BJ (cell line): ENCODE results near the gene DLGAP1. TPM values are rescaled to one million over a fixed set of nuclear protein-coding genes. Genes with fewer than 3 reads are reported as not detected.

Experiments used
- CTCF ChIA-PET: fragments of 350-600 bp; formaldehyde crosslinking; extraction: SDS; loops from one replicate; lab custom pipeline; 2021; ENCODE audit warnings: antibody characterized with exemption, inconsistent platforms; lab: Yijun Ruan, JAX
- POLR2A ChIA-PET: fragments of 300-600 bp; sonication (Branson Sonifier 250); formaldehyde crosslinking; extraction: SDS; loops from one replicate; lab custom pipeline; 2021; ENCODE audit warnings: antibody characterized with exemption; lab: Charles Lee
- DNase-seq: peaks from one replicate; pipeline ENCODE4 v3.0.0-alpha.2; 2011; ENCODE audit warnings: low read depth
- H3K27me3 ChIP-seq: 2 replicates; pipeline ENCODE4 v1.6.0; 2011; ENCODE audit warnings: low read length; ENCODE audit not compliant: control insufficient read depth, insufficient read depth
- H3K36me3 ChIP-seq: 2 replicates; pipeline ENCODE4 v1.5.1; 2011; ENCODE audit warnings: low read length; ENCODE audit not compliant: control insufficient read depth, insufficient read depth
- H3K4me3 ChIP-seq: 2 replicates; pipeline ENCODE4 v1.5.1; 2011; ENCODE audit warnings: low read depth, mild to moderate bottlenecking, control low read depth, low read length
- polyA plus RNA-seq: library from polyadenylated mRNA; depleted of rRNA; stranded (reverse); fragments of >200 nt; gene quantifications from 2 replicates; pipeline ENCODE4 v1.2.3, GENCODE V29; 2011
- TF ChIP-seq, protein P1 (sequence below): IDR thresholded peaks from 2 replicates; pipeline ENCODE4 v1.5.1; 2011; ENCODE audit warnings: low read depth, mild to moderate bottlenecking, control low read depth, inconsistent platforms, low read length, moderate library complexity; ENCODE audit not compliant: insufficient read depth

The DLGAP1 gene
- polyA plus RNA-seq, 1 experiment, result 0.02 TPM

DNA sequence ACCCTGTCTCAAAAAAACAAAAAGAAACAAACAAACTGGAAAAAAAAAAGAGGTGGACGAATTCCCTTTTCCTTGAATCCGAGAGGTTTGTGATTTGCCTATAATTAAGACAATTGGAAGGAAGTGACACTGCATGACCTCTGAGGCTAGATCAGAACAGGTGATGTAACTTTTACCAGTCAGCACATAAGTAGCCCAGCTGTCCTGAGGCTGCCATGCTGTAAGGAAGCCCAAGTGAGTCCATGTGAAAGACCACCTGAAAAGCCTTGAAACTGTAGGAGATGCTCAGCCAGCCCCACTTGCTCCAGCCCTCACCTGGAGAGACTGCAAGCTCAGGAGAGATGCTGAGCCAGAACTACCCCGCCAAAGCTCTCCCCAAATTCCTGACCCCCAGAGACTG, 838.4 kb downstream of the DLGAP1 start:
- Histone ChIP-seq H3K4me3 (no peak overlapping the region), H3K36me3 (no peaks in the 10 kb centered on the region), H3K27me3 (no peaks in the 10 kb centered on the region)
- DNase-seq, result no peak
- POLR2A ChIA-PET, result no interaction called here
- TF ChIP-seq, protein P1, sequence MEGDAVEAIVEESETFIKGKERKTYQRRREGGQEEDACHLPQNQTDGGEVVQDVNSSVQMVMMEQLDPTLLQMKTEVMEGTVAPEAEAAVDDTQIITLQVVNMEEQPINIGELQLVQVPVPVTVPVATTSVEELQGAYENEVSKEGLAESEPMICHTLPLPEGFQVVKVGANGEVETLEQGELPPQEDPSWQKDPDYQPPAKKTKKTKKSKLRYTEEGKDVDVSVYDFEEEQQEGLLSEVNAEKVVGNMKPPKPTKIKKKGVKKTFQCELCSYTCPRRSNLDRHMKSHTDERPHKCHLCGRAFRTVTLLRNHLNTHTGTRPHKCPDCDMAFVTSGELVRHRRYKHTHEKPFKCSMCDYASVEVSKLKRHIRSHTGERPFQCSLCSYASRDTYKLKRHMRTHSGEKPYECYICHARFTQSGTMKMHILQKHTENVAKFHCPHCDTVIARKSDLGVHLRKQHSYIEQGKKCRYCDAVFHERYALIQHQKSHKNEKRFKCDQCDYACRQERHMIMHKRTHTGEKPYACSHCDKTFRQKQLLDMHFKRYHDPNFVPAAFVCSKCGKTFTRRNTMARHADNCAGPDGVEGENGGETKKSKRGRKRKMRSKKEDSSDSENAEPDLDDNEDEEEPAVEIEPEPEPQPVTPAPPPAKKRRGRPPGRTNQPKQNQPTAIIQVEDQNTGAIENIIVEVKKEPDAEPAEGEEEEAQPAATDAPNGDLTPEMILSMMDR, result no peak
- CTCF ChIA-PET, result interaction anchor here (0.8 to 1.3 kb wide), 3 partner anchors 22 to 135 kb away, joined by 3 to 4 read pairs (median 3); no protein-coding TSS in a partner anchor

DNA sequence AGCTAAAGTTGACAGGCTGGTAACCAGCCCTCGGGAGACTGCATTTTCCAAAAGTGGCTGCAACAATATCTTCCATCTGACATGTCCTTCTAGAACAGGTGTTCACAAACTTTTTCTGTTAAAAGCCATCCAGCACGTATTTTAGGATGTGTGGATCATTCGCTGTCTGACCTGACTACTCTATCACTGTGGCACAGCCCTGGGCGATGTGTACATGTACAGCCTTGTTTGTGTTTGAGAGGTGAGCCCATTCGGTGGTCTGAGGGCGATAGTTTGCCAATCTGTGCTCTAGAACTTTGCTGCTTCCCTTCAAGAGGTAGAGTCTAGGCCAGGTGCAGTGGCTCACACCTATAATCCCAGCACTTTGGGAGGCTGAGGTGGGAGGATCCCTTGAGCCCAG, 839.0 kb downstream of the DLGAP1 start:
- CTCF ChIA-PET, result interaction anchor here (1.3 kb wide), 1 partner anchor 22 kb away, joined by 5 read pairs; no protein-coding TSS in a partner anchor
- POLR2A ChIA-PET, result no interaction called here
- H3K27me3 ChIP-seq, result no peaks in the 10 kb centered on the region
- no peak overlapping the region for H3K4me3 ChIP-seq
- DNase-seq, result no peak
- TF ChIP-seq, protein P1, result no peak
- H3K36me3 ChIP-seq, result no peaks in the 10 kb centered on the region

DNA sequence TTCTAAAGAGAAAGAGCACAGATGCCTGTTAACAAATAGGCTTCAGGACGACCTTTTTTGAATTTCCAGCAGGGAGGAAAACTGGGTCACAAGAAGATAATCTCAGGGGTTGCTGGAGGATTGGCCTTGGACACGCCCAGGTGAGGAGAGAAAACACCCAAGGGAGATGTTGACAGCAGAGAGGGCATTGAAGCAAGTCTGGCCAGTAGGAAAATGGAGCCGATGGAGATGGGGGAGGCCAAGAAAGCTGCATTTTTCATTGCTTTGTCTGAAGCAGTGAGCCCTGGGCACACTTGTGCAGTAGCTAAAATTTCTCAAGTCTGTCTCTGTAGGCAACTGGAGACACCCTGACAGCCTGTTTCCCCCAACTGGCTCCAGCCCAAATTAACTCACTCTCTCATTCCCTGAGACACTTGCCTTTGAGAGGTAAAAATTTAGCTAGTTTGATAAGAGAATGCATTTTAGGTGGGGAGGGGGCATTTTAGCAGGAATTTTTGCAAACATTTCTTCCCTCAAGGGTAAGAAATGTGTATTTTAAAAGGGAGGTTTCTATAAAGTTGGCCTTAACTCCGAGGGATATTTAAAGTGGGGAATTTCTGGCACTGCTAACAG, 839.6 kb downstream of the DLGAP1 start:
- ChIA-PET POLR2A (interaction anchor here (0.5 kb wide), 1 partner anchor 1102 kb away, joined by 14 read pairs; no protein-coding TSS in a partner anchor), CTCF (interaction anchor here (1.3 kb wide), 1 partner anchor 21 kb away, joined by 5 read pairs; no protein-coding TSS in a partner anchor)
- H3K4me3 ChIP-seq, result no peak overlapping the region
- no peaks in the 10 kb centered on the region for H3K36me3 ChIP-seq
- TF ChIP-seq, protein P1, result no peak
- DNase-seq, result no peak
- no peaks in the 10 kb centered on the region for H3K27me3 ChIP-seq

DNA sequence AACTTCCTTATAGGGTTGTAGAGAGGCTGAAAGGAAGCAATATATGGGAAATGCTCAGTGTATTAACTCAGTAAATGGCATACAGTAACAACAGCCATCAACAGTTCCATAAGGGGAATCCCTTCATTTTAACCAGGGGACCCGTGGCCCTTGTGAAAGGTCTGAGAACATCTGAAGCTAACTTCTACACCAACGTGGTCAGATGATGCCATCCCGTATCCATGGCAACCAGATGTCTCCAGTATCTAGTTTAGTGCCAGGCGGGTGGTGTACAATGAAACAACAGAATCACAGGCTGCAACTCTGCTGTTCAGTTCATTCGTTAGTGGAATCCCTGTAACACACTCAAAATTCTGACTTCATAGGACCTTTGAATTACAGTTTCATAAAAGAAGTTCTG, 842.8 kb downstream of the DLGAP1 start:
- Histone ChIP-seq H3K27me3 (no peaks in the 10 kb centered on the region), H3K4me3 (no peak overlapping the region), H3K36me3 (no peaks in the 10 kb centered on the region)
- POLR2A ChIA-PET, result interaction anchor here (0.7 kb wide), 1 partner anchor 12 kb away, joined by 3 read pairs; no protein-coding TSS in a partner anchor
- TF ChIP-seq, protein P1, result no peak
- DNase-seq, result no peak
- CTCF ChIA-PET, result no interaction called here

DNA sequence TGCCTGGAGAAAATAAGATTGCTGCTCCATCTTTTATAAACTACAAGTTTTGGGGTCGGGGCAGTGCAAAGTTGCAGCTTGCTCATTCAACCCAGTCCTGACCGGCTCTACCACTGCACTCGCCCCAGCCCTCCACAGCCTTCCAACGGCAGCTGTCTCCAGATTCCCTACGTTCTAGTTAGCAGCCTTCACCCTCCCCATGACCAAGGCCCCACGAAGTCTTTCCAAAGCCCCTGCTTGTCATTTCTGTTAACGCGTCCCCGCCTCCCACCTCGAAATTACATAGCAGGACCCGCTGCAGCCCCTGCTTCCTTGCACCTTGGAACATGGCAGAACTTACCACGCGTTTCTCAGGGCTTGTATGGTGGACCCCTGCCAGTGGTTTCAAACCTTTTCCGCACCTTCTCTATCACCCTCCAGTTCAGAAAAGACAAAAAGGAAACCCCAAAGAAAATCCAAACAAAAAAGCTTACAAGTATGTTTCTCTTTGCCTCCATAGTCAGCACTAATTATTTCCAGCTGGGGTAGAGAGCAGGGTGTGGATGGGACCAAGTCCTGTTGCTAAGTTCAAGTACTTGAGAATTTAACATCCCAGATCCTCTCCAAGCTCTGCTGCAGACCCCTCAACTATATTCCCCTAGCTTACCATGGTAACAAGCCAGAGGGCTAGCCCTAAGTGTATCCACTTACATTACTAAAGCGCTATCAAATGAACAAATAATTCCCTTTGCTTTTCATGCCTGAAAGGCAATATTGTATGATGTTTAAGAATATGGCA, 843.6 kb downstream of the DLGAP1 start:
- DNase-seq, result no peak
- CTCF ChIA-PET, result no interaction called here
- Histone ChIP-seq H3K4me3 (no peak overlapping the region), H3K27me3 (no peaks in the 10 kb centered on the region), H3K36me3 (no peaks in the 10 kb centered on the region)
- TF ChIP-seq, protein P1, result no peak
- POLR2A ChIA-PET, result interaction anchor here (0.7 kb wide), 1 partner anchor 13 kb away, joined by 3 read pairs; no protein-coding TSS in a partner anchor
